K562 (cell line): ENCODE data around the gene CASP7.

Experiments
- BRF2 ChIP-seq: IDR thresholded peaks from 3 replicates; pipeline ENCODE4 v1.6.1; 2011; ENCODE audit warnings: borderline replicate concordance, mild to moderate bottlenecking; ENCODE audit not compliant: insufficient read length, insufficient read depth
- CTCF ChIP-seq, 3 experiments: IDR thresholded peaks in 2 of 3; conservative IDR thresholded peaks in 1 of 3; 2 replicates each; pipeline ENCODE4 v1.5.1; 2011 to 2012; ENCODE audit warnings: low read length in 3 of 3, mild to moderate bottlenecking in 3 of 3, control low read depth in 2 of 3, improper control_type of control experiment in 1 of 3, inconsistent platforms in 1 of 3, low read depth in 1 of 3, mixed read lengths in 1 of 3, moderate library complexity in 1 of 3; ENCODE audit not compliant: insufficient read depth in 2 of 3
- KLF16 ChIP-seq: IDR thresholded peaks from 2 replicates; pipeline ENCODE4 v1.6.1; 2016; ENCODE audit warnings: antibody characterized with exemption
- POLR2A ChIP-seq: fragments of 450-650 bp; conservative IDR thresholded peaks from 2 replicates; pipeline ENCODE4 v1.6.1; 2016
- POLR2AphosphoS5 ChIP-seq: IDR thresholded peaks from 2 replicates; pipeline ENCODE4 v1.6.1; 2011; ENCODE audit warnings: mild to moderate bottlenecking, low read depth, low read length, moderate library complexity; ENCODE audit not compliant: control insufficient read depth, insufficient read depth
- POU5F1 ChIP-seq: fragments of 150-350 bp; IDR thresholded peaks from 2 replicates; pipeline ENCODE4 v1.6.1; 2014; ENCODE audit warnings: borderline replicate concordance, low read length, low read depth, mild to moderate bottlenecking; ENCODE audit not compliant: partially characterized antibody
- RBM17 ChIP-seq: fragments of 200-400 bp; formaldehyde crosslinking; IDR thresholded peaks from 2 replicates; pipeline ENCODE4 v1.6.1; 2017; ENCODE audit warnings: low read depth, mild to moderate bottlenecking, low read length, borderline replicate concordance
- USF2 ChIP-seq: sonication (generic); formaldehyde crosslinking; IDR thresholded peaks from 2 replicates; pipeline ENCODE4 v1.5.0; 2020; ENCODE audit warnings: missing genetic modification reagents
- ZNF354B ChIP-seq: fragments of 250-450 bp; sonication (Bioruptor Pico); IDR thresholded peaks from 2 replicates; pipeline ENCODE4 v1.4.0; 2020

GRCh38 chr10:113754768-113755167, 75.1 kb downstream of the CASP7 start:
- no peak for TF ChIP-seq POLR2A
- TF ChIP-seq POLR2AphosphoS5 = no peak
- TF ChIP-seq KLF16 = no peak
- no peak for TF ChIP-seq BRF2
- no peak for TF ChIP-seq RBM17
- TF ChIP-seq USF2 (CRISPR knock-in tag) = no peak
- no peak for TF ChIP-seq CTCF (IDR thresholded peaks at IDR 0.05 in 2 of 3, conservative IDR thresholded peaks at IDR 0.05 in 1 of 3; ENCODE audit: insufficient read depth in 2 of 3, low read depth in 1 of 3, low read length in 3 of 3)
- no peak for TF ChIP-seq ZNF354B (CRISPR knock-in tag)
- TF ChIP-seq POU5F1 = no peak
